HG02759 (cell line): Measurements from ENCODE around the gene TBC1D13.
"Not testable (repeated sequence)": the region's sequence is repeated elsewhere in the genome, so short reads cannot be mapped to it uniquely, and the experiment has no call there.

Experiments
- ATAC-seq: cut with Tn5 transposase; IDR thresholded peaks from one replicate; pipeline ENCODE4 v1.9.1; 2021; ENCODE audit warnings: mild to moderate bottlenecking, moderate library complexity; ENCODE audit not compliant: unreplicated experiment

The TBC1D13 gene

GRCh38 chr9:128781187-128782070 is 5.6 kb upstream of the TBC1D13 start:
- no peak for ATAC-seq

- ATAC-seq, result no peak
Measured at GRCh38 chr9:128782669-128783068, 4.4 kb upstream of the TBC1D13 start.

- no peak for ATAC-seq
Measured at GRCh38 chr9:128785427-128785826, 1.6 kb upstream of the TBC1D13 start.

- ATAC-seq, result no peak
Measured at GRCh38 chr9:128787659-128788058, 606 bp downstream of the TBC1D13 start.

GRCh38 chr9:128788445-128788844 is 1.4 kb downstream of the TBC1D13 start:
- ATAC-seq, result no peak

GRCh38 chr9:128790536-128790935 is 3.5 kb downstream of the TBC1D13 start:
- ATAC-seq, result no peak

GRCh38 chr9:128792134-128792533 is 5.1 kb downstream of the TBC1D13 start:
- no peak for ATAC-seq

- ATAC-seq, result no peak
Measured at GRCh38 chr9:128792978-128793686, 6.1 kb downstream of the TBC1D13 start.

GRCh38 chr9:128794961-128795360 is 7.9 kb downstream of the TBC1D13 start:
- ATAC-seq, result not testable (repeated sequence)

GRCh38 chr9:128798896-128799295 is 11.8 kb downstream of the TBC1D13 start:
- ATAC-seq, result no peak

GRCh38 chr9:128800061-128800460 is 13.0 kb downstream of the TBC1D13 start:
- ATAC-seq, result no peak

- no peak for ATAC-seq
Measured at GRCh38 chr9:128802482-128802881, 15.4 kb downstream of the TBC1D13 start.

GRCh38 chr9:128805661-128806060 is 18.6 kb downstream of the TBC1D13 start:
- no peak for ATAC-seq

GRCh38 chr9:128807827-128808226 is 20.8 kb downstream of the TBC1D13 start:
- no peak for ATAC-seq

- no peak for ATAC-seq
Measured at GRCh38 chr9:128808543-128808942, 21.5 kb downstream of the TBC1D13 start.

- ATAC-seq, result no peak
Measured at GRCh38 chr9:128809036-128809599, 22.1 kb downstream of the TBC1D13 start.

- no peak for ATAC-seq
Measured at GRCh38 chr9:128809831-128810230, 22.8 kb downstream of the TBC1D13 start.

GRCh38 chr9:128810873-128811272 is 23.8 kb downstream of the TBC1D13 start:
- no peak for ATAC-seq

- ATAC-seq, result peak; percentile 94
Measured at GRCh38 chr9:128818099-128818838, 31.2 kb downstream of the TBC1D13 start, which contains the start of gene ENDOG. Gene ENDOG, plus strand, starts transcription at chr9:128818500. Its CDS starts 185 bp downstream, at chr9:128818685.

GRCh38 chr9:128818839-128819715 is 32.0 kb downstream of the TBC1D13 start:
- ATAC-seq, result peak; percentile 34
